ENCODE results near the gene RAI2.

GRCh38 chrX:17844236-17844635 lies 16.9 kb downstream of the RAI2 start:
- TF ChIP-seq CTCF (IDR thresholded peaks at IDR 0.05) (no peak), POLR2A (IDR thresholded peaks at IDR 0.05) (no peak)
